ENCODE results near the gene NTM.

DNA sequence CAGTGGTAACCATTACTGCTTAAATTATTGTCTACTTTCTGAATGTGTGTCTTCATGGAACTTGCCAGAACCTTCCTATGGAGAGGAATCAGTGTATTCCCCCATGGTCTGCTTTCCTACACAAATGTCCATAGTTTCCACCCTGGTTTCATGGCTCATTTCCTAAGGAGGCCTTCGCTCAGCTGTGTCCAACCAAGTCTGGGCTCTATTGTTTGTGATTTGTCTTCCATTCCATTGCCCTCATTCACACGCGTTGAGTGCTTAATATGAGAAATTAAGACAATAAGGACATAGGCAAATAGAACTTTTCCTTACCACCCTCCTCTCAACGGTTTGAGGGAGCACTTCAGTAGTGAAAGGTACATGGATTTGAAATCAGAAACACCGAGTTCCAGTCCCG lies 510.6 kb downstream of the NTM start:
- TF ChIP-seq CTCF (tag by site-specific recombination; IDR thresholded peaks at IDR 0.05) (no peak), ZNF138 (tag by site-specific recombination; IDR thresholded peaks at IDR 0.05; ENCODE audit: borderline replicate concordance) (no peak), KLF7 (tag by site-specific recombination; IDR thresholded peaks at IDR 0.05; ENCODE audit: borderline replicate concordance) (no peak)
- TF ChIP-seq, protein P1, sequence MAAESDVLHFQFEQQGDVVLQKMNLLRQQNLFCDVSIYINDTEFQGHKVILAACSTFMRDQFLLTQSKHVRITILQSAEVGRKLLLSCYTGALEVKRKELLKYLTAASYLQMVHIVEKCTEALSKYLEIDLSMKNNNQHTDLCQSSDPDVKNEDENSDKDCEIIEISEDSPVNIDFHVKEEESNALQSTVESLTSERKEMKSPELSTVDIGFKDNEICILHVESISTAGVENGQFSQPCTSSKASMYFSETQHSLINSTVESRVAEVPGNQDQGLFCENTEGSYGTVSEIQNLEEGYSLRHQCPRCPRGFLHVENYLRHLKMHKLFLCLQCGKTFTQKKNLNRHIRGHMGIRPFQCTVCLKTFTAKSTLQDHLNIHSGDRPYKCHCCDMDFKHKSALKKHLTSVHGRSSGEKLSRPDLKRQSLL (tag by site-specific recombination; IDR thresholded peaks at IDR 0.05): no peak

Measured in HEK293 (cell line).